Pancreas (tissue), 10 donors: ENCODE data around the gene THUMPD2. TPM values are rescaled to one million over a fixed set of nuclear protein-coding genes. Genes with fewer than 3 reads are reported as not detected.

ENCODE experiments used
- ATAC-seq, 4 donors: fragments of 200-7000 bp; cut with Tn5 transposase; one replicate each; pipeline versions ENCODE4 v1.8.0 to v1.9.1; 2020; ENCODE audit warnings: mild to moderate bottlenecking in 4 of 4, moderate library complexity in 4 of 4
- DNase-seq, 6 donors: peaks; one replicate each; pipeline ENCODE4 v3.0.0-alpha.2; 2020
- FAIRE-seq: peaks from 2 replicates; lab custom pipeline; 2012; peaks lifted over from hg19 to GRCh38; lab: Jason Lieb, UNC
- H3K27ac ChIP-seq, 4 donors: fragments of 200-600 bp; sonication (generic); 1 replicate in 3 of 4; 2 replicates in 1 of 4; pipeline versions ENCODE4 v1.5.0 to v1.8.0; 2020
- H3K27me3 ChIP-seq, 4 donors: fragments of 200-600 bp; one replicate each; pipeline ENCODE4 v1.8.0; 2021
- H3K36me3 ChIP-seq, 3 donors: fragments of 200-600 bp; sonication (generic) in 1 of 3; one replicate each; pipeline versions ENCODE4 v1.5.0 to v1.8.0; 2020 to 2021
- H3K4me1 ChIP-seq, 3 donors: fragments of 200-600 bp; one replicate each; pipeline ENCODE4 v1.8.0; 2021
- H3K4me3 ChIP-seq, 4 donors: fragments of 200-600 bp; sonication (generic) in 2 of 4; one replicate each; pipeline versions ENCODE4 v1.5.0 to v1.8.0; 2020 to 2021
- H3K9me3 ChIP-seq, 4 donors: fragments of 200-600 bp; one replicate each; pipeline ENCODE4 v1.8.0; 2021
- CTCF ChIP-seq, 4 donors: fragments of 200-600 bp; sonication (generic) in 3 of 4; IDR thresholded peaks; one replicate each; pipeline versions ENCODE4 v1.5.0 to v1.8.0; 2021; ENCODE audit warnings: antibody characterized with exemption in 4 of 4
- WGBS, 2 donors: extraction: QIAGEN DNeasy Blood & Tissue Kit; methylation state at CpG; one replicate each; pipeline ENCODE4 v1.1.7; 2013; 5-methylcytosine and 5-hydroxymethylcytosine counted together
- intact Hi-C, 3 donors: fragments of 100-400 bp; cut with DNase I; formaldehyde crosslinking; loops; one replicate each; pipeline versions ENCODE4 v1.11.1 to v1.14.2; 2022
- polyA plus RNA-seq, 2 donors: library from polyadenylated mRNA; stranded (reverse); fragments of 200-250 nt; gene quantifications; one replicate each; pipeline ENCODE4 v1.2.3, GENCODE V29; 2013
- total RNA-seq, 6 donors: library from RNA; stranded (reverse); fragmentation: NEBNext Ultra II Directional in 4 of 6; extraction: Animal tissue kit (Norgen Biotek cat#: 25700) in 4 of 6; gene quantifications; one replicate each; pipeline versions ENCODE4 v1.2.1 to v1.2.4, GENCODE V29; 2021 to 2023
- donor health status: healthy with polysubstance abuse.
- donor health status: DM: no; HTN: no; CAD: no; lungs with moderate emphysema.
- donor health status: DM: no; HTN: no; CAD: no.
- donor health status: control.
- donor health status: control.
- donor health status: Bipolar disorder and iron deficiency.
- donor health status: DM: yes; HTN: yes; CAD: no.
- donor health status: DM: no; HTN: no; CAD: no.
- donor health status: DM: no; HTN: no; CAD: no.
- donor health status: DM: yes; HTN: yes; CAD: no.

THUMPD2 gene
- total and polyA plus RNA-seq, 8 donors, result 2.6 to 12.5 (median 5.0) TPM

- FAIRE-seq (no peak), DNase-seq (no peak), ATAC-seq (no peak)
- no peaks in the 10 kb centered on the region for H3K4me1 ChIP-seq
- no peak overlapping the region for H3K27ac ChIP-seq
- intact Hi-C loops, result no loop called here
- 57 to 68% methylated on average over 5 of the region's 5 CpGs for WGBS, 2 donors
- no peak overlapping the region for H3K4me3 ChIP-seq
- TF ChIP-seq CTCF (IDR thresholded peaks at IDR 0.05), result no peak
- H3K27me3 ChIP-seq, result no peaks in the 10 kb centered on the region
- H3K9me3 ChIP-seq, result no peaks in the 10 kb centered on the region
- H3K36me3 ChIP-seq, result peaks cover 0 to 36% (median 6%) of the 10 kb centered on the region in 3 donors
These were observed 39.7 kb downstream of the THUMPD2 start for GRCh38 chr2:39739386-39739785.

DNA sequence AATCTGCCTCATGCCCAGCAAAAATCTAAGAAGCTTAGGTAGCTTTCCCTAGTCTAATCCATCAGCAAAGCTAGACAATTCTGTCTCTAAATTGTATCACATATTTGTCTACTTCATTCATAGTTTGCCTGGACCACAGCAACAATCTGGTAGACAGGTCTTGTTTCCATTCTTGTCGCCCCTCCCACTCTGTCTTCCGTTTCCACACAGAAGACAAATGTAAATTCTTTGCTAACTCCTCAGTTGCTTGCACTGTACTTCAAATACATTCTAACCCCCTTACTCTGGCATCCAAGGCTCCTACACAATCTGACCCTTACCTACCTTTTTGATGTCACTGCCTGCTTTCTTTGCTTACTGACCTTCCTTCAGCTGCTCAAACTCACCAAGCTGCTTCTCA lies 40.1 kb downstream of the THUMPD2 start:
- intact Hi-C loops, result no loop called here
- WGBS, 2 donors, result 90 to 92% methylated on average over 2 of the region's 2 CpGs
- FAIRE-seq, result no peak
- no peak for ATAC-seq
- peaks cover 0 to 36% (median 6%) of the 10 kb centered on the region in 3 donors for H3K36me3 ChIP-seq
- H3K27ac ChIP-seq, result no peak overlapping the region
- TF ChIP-seq CTCF (IDR thresholded peaks at IDR 0.05), result no peak
- no peaks in the 10 kb centered on the region for H3K27me3 ChIP-seq
- no peak for DNase-seq
- H3K4me1 ChIP-seq, result no peaks in the 10 kb centered on the region
- H3K9me3 ChIP-seq, result no peaks in the 10 kb centered on the region
- no peak overlapping the region for H3K4me3 ChIP-seq

DNA sequence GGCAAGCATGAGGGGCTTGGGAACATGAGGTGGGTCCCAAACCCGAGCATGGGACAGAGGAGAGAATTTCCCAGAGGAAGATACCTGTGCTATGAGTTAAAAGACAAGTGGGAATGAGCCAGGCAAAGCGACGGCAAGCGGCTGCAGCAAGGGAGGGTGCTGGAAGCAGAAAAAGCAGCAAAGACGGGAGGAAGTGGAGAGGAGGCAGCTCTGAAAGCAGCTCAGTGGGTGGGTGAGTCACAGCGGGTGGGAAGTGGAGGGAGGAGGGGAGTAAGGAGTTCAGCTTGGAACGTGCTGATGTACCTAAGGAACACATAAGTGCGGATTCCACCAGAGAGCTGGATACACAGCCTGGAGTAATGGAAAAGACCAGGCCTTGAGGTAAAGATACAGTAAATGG lies 41.4 kb downstream of the THUMPD2 start:
- no peak for TF ChIP-seq CTCF (IDR thresholded peaks at IDR 0.05)
- Histone ChIP-seq H3K4me3 (no peak overlapping the region), H3K27me3 (no peaks in the 10 kb centered on the region), H3K36me3 (peaks cover 0 to 24% (median 6%) of the 10 kb centered on the region in 3 donors), H3K27ac (no peak overlapping the region), H3K4me1 (no peaks in the 10 kb centered on the region), H3K9me3 (no peaks in the 10 kb centered on the region)
- intact Hi-C loops, result no loop called here
- 91 to 96% methylated on average over 8 of the region's 8 CpGs for WGBS, 2 donors
- no peak for DNase-seq
- no peak for ATAC-seq
- FAIRE-seq, result no peak

- Histone ChIP-seq H3K4me3 (no peak overlapping the region), H3K36me3 (peaks cover 0 to 23% (median 6%) of the 10 kb centered on the region in 3 donors), H3K4me1 (no peaks in the 10 kb centered on the region), H3K9me3 (no peaks in the 10 kb centered on the region), H3K27me3 (no peaks in the 10 kb centered on the region), H3K27ac (no peak overlapping the region)
- 81 to 83% methylated on average over 6 of the region's 6 CpGs for WGBS, 2 donors
- TF ChIP-seq CTCF (IDR thresholded peaks at IDR 0.05), result no peak
- DNase-seq (no peak), FAIRE-seq (no peak), ATAC-seq (no peak)
- intact Hi-C loops, result no loop called here
These were observed 42.4 kb downstream of the THUMPD2 start for GRCh38 chr2:39736640-39737039.

- Histone ChIP-seq H3K36me3 (peaks cover 0 to 23% (median 6%) of the 10 kb centered on the region in 3 donors), H3K4me1 (no peaks in the 10 kb centered on the region), H3K4me3 (no peak overlapping the region), H3K27me3 (no peaks in the 10 kb centered on the region), H3K27ac (no peak overlapping the region), H3K9me3 (no peaks in the 10 kb centered on the region)
- WGBS, 2 donors, result 97 to 99% methylated on average over 3 of the region's 3 CpGs
- FAIRE-seq (no peak), DNase-seq (no peak), ATAC-seq (no peak)
- no peak for TF ChIP-seq CTCF (IDR thresholded peaks at IDR 0.05)
- intact Hi-C loops, result no loop called here
These were observed 43.4 kb downstream of the THUMPD2 start for GRCh38 chr2:39735648-39736047.
